GM13977 (cell line): ENCODE data around the gene TMEM270.
A peak's percentile ranks its signal among the peaks of the same experiment; 100 is the strongest.

Experiments used
- DNase-seq: peaks from one replicate; pipeline ENCODE4 v3.0.0; 2012; ENCODE audit warnings: low spot score
- in situ Hi-C: fragments of 300-500 bp; cut with MboI; formaldehyde crosslinking; loops from one replicate; pipeline ENCODE4 v1.12.0; 2022; ENCODE audit warnings: low sequenced_read_pairs, low pct_unique_long_range_greater_than_20kb, mixed read lengths, inconsistent platforms; ENCODE audit not compliant: unreplicated experiment
- TF ChIP-seq, protein P1 (sequence below): IDR thresholded peaks from 2 replicates; pipeline ENCODE4 v1.5.1; 2012; ENCODE audit warnings: mild to moderate bottlenecking, control low read depth; ENCODE audit not compliant: insufficient read depth; ENCODE audit errors: extremely low read depth, missing control alignments

TMEM270 gene

DNA sequence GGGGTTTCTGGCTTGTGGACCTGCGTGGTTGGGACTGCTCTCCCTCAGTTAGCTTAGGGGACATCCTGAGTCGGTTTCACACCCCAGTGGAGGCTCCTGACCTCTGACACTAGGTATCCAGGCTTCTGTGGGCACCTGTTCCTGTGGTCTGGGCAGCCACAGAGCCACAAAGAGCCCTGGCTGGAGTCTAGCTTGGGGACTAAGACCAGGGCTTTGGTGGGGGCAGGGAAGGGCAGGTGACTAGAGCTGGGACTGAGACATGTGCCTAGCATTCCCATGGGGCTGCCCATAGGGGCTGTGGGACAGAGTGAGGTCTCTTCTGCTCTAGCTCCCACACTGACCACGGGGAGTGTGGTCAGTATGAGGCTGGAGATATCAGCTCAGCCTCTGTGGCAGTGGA, 4.0 kb upstream of the TMEM270 start:
- no peak for DNase-seq
- TF ChIP-seq, protein P1, sequence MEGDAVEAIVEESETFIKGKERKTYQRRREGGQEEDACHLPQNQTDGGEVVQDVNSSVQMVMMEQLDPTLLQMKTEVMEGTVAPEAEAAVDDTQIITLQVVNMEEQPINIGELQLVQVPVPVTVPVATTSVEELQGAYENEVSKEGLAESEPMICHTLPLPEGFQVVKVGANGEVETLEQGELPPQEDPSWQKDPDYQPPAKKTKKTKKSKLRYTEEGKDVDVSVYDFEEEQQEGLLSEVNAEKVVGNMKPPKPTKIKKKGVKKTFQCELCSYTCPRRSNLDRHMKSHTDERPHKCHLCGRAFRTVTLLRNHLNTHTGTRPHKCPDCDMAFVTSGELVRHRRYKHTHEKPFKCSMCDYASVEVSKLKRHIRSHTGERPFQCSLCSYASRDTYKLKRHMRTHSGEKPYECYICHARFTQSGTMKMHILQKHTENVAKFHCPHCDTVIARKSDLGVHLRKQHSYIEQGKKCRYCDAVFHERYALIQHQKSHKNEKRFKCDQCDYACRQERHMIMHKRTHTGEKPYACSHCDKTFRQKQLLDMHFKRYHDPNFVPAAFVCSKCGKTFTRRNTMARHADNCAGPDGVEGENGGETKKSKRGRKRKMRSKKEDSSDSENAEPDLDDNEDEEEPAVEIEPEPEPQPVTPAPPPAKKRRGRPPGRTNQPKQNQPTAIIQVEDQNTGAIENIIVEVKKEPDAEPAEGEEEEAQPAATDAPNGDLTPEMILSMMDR: no peak
- in situ Hi-C loops: loop anchor here (25.0 kb wide), 1 partner anchor 245 kb away; the partner anchor contains the start of gene MLXIPL

DNA sequence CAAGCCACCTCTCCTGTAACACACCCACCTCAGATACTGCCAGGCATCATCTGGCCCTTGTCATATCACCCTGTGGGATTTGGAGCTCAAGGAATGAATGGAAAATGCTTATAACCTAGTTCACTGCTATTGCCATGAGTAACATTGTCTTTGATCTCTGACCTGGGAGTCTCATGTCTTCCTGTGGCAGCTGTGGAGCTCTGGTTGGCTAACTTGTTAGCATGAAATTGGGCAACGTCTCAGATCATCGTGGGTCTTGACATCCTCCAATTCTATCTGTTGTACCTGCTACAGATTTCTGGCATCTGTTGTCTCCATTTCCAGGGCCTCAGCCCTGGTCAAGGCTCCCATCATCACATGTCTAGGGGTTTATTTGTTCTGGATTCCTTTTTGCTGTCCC, 2.2 kb upstream of the TMEM270 start:
- TF ChIP-seq, protein P1: no peak
- in situ Hi-C loops: loop anchor here (25.0 kb wide), 1 partner anchor 247 kb away; the partner anchor contains the start of gene MLXIPL

DNA sequence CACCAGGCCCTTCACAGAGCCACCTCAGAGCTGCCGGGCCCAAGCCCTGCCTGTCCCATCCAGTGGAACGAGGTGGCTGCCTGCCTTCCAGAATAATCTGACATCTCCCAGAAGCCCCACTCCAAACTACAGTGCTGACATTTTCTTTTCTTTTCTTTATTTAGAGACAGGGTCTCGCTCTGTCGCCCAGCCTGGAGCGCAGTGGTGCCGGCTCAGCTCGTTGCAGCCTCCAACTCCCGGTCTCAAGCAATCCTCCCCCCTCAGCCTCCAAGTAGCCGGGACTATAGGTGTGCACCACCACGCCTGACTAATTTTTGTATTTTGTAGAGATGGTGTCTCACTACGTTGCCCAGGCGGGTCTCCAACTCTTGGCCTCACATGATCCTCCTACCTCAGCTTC, 346 bp downstream of the TMEM270 start:
- DNase-seq: no peak
- in situ Hi-C loops: loop anchor here (25.0 kb wide), 1 partner anchor 249 kb away; the partner anchor contains the start of gene MLXIPL
- TF ChIP-seq, protein P1: no peak

More for the DNA sequence above, 2.2 kb upstream of the TMEM270 start:
- DNase-seq: no peak

DNA sequence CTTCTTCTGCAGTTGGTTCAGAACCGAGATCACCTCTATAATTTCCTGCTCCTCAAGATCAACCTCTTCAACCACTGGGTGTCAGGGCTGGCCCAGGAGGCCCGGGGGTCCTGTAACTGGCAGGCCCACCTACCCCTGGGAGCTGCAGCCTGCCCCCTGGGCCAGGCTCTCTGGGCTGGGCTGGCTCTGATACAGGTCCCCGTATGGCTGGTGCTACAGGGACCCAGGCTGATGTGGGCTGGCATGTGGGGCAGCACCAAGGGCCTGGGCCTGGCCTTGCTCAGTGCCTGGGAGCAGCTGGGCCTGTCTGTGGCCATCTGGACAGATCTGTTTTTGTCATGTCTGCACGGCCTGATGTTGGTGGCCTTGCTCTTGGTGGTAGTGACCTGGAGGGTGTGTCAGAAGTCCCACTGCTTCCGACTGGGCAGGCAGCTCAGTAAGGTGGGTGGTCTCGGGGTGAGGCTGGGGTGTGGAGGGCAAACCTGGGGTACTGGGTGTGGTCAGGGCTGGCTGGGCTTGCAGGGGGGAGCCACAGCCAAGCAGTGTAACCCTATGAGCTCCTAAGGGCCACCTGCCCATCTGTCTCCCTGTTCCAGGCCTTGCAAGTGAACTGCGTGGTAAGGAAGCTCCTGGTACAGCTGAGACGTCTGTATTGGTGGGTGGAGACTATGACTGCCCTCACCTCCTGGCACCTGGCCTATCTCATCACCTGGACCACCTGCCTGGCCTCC, 4.2 kb downstream of the TMEM270 start:
- DNase-seq: no peak
- in situ Hi-C loops: loop anchor here (25.0 kb wide), 1 partner anchor 253 kb away; the partner anchor contains the start of gene MLXIPL
- TF ChIP-seq, protein P1: no peak

DNA sequence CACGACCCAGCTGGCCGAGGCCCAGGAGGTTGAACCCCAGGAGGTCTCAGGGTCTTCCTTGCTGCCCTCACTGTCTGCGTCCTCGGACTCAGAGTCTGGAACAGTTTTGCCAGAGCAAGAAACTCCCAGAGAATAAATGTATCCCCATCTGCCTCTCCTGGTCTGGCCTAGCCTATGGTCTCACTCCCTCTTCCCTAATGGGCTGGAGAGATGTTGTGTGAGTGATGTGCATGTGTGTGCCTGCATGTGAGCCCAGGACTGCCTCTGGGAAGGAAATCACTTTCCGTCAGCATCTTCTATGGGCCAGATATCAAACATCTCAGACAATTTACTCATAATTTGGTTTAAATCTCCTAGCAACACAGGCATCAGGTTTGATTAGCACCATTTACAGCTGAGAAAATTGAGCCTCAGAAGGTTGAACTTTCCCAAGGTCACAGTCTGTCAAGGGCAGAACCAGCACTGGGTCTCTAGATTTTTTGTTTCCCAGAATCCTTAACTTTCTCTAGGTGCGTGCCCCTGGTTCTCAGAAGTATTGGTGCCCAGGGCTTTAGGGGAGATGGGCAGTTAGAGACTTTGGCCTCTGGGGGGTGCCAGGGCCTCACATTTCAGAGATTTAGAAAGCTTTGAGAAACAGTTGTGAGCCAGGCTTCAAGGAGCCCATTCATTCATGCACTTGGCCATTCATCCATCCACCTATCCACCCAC, 4.9 kb downstream of the TMEM270 start:
- DNase-seq: peak; percentile 76
- in situ Hi-C loops: loop anchor here (25.0 kb wide), 1 partner anchor 254 kb away; the partner anchor contains the start of gene MLXIPL
- TF ChIP-seq, protein P1: peak; percentile 75

DNA sequence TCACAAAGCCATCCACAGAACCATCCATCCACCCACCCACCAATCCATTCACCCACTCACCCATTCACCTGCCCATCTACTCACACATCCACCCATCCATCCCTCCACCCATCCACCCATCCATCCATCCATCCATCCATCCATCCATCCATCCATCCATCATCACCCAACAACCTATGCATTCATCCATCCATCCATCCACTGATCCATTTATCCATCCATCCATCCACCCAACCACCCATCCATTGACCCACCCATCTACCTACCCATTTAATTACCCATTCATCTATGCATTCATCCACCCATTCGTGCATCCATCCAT, 5.4 kb downstream of the TMEM270 start:
- no peak for DNase-seq
- TF ChIP-seq, protein P1: no peak
- in situ Hi-C loops: loop anchor here (25.0 kb wide), 1 partner anchor 254 kb away; the partner anchor contains the start of gene MLXIPL
